ENCODE measurements around the gene LTBP2.

LTBP2 gene

GRCh38 chr14:74637178-74637550, 25.1 kb upstream of the LTBP2 start:
- no peak for DNase-seq

- DNase-seq, result no peak
Observed at GRCh38 chr14:74636424-74637177, 24.6 kb upstream of the LTBP2 start.

GRCh38 chr14:74635847-74636246, 23.8 kb upstream of the LTBP2 start:
- no peak for DNase-seq

GRCh38 chr14:74634964-74635363, 22.9 kb upstream of the LTBP2 start:
- no peak for DNase-seq

GRCh38 chr14:74634481-74634880, 22.4 kb upstream of the LTBP2 start:
- no peak for DNase-seq

GRCh38 chr14:74630881-74631690, 19.0 kb upstream of the LTBP2 start:
- no peak for DNase-seq

- DNase-seq, result no peak
Observed at GRCh38 chr14:74628418-74628817, 16.4 kb upstream of the LTBP2 start.

GRCh38 chr14:74627076-74627475, 15.0 kb upstream of the LTBP2 start:
- DNase-seq, result no peak

- DNase-seq, result no peak
Observed at GRCh38 chr14:74622257-74622656, 10.2 kb upstream of the LTBP2 start.

GRCh38 chr14:74621556-74621955, 9.5 kb upstream of the LTBP2 start:
- DNase-seq, result no peak

GRCh38 chr14:74620923-74621322, 8.9 kb upstream of the LTBP2 start:
- no peak for DNase-seq

- DNase-seq, result no peak
Observed at GRCh38 chr14:74620497-74620921, 8.5 kb upstream of the LTBP2 start.

GRCh38 chr14:74619672-74620131, 7.7 kb upstream of the LTBP2 start:
- no peak for DNase-seq

- peak; percentile 43 for DNase-seq
Observed at GRCh38 chr14:74618078-74618952, 6.3 kb upstream of the LTBP2 start.

GRCh38 chr14:74616996-74617700, 5.1 kb upstream of the LTBP2 start:
- DNase-seq, result no peak

GRCh38 chr14:74616507-74616906, 4.5 kb upstream of the LTBP2 start:
- DNase-seq, result peak; percentile 22

GRCh38 chr14:74615735-74616134, 3.7 kb upstream of the LTBP2 start:
- no peak for DNase-seq

GRCh38 chr14:74614508-74615495, 2.8 kb upstream of the LTBP2 start:
- no peak for DNase-seq

GRCh38 chr14:74613211-74613914, 1.3 kb upstream of the LTBP2 start:
- no peak for DNase-seq

GRCh38 chr14:74612350-74613021, 449 bp upstream of the LTBP2 start:
- DNase-seq, result peak; percentile 87
